ENCODE measurements around the gene GSTT2B.

DNA sequence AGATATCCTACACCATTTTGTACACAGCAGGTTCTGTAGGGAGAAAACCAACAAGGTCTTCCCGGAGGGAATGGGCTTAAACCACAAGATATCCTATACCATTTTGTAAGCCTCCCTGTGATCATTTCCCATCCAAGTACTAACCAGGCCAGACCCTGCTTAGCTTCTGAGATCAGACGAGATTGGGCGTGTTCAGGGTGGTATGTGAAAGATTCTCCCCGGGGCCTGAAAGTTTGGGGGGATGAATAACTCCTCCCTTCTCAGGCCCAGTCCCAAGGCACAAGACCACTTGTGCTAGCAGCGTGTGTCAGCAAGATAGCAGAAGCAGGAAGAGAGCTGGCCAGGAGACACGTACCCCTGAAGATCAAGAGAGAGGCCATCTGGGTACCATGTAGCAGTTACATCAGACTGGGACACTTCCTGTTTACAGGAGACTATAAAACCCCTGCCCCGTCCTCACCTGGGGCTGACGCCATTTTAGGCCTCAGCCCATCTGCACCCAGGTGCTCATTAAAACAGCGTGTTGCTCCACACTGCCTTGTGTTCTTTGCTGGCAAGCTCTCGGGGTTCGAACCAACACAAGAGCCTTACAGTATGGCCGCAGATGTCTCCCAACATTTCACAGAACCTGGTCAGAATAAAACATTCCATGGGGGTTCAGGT, 49.5 kb downstream of the GSTT2B start:
- TF ChIP-seq POLR2A (IDR thresholded peaks at IDR 0.05; ENCODE audit: low read depth, low read length) (no peak), POLR2AphosphoS5 (IDR thresholded peaks at IDR 0.05; ENCODE audit: low read depth, low read length) (no peak), TAF1 (IDR thresholded peaks at IDR 0.05; ENCODE audit: low read depth, low read length) (no peak), SPI1 (IDR thresholded peaks at IDR 0.05; ENCODE audit: low read depth, low read length) (no peak), POU2F2 (IDR thresholded peaks at IDR 0.05; ENCODE audit: low read depth, low read length) (no peak)
